Measurements from ENCODE around the gene LGALS3.

The LGALS3 gene

GRCh38 chr14:55131370-55132137 is 2.5 kb downstream of the LGALS3 start:
- DNase-seq (ENCODE audit: low spot score): peak; percentile 9

- DNase-seq (ENCODE audit: low spot score): no peak
Observed at GRCh38 chr14:55133416-55133815, 4.4 kb downstream of the LGALS3 start.

GRCh38 chr14:55136241-55136640 is 7.2 kb downstream of the LGALS3 start:
- no peak for DNase-seq (ENCODE audit: low spot score)

GRCh38 chr14:55136885-55137786 is 8.1 kb downstream of the LGALS3 start:
- DNase-seq (ENCODE audit: low spot score): no peak

GRCh38 chr14:55138091-55138490 is 9.0 kb downstream of the LGALS3 start:
- DNase-seq (ENCODE audit: low spot score): no peak

- no peak for DNase-seq (ENCODE audit: low spot score)
Observed at GRCh38 chr14:55139141-55139540, 10.1 kb downstream of the LGALS3 start.

GRCh38 chr14:55139696-55140509 is 10.9 kb downstream of the LGALS3 start:
- no peak for DNase-seq (ENCODE audit: low spot score)

GRCh38 chr14:55141825-55142224 is 12.8 kb downstream of the LGALS3 start:
- DNase-seq (ENCODE audit: low spot score): no peak

- DNase-seq (ENCODE audit: low spot score): no peak
Observed at GRCh38 chr14:55142466-55142865, 13.4 kb downstream of the LGALS3 start.

- no peak for DNase-seq (ENCODE audit: low spot score)
Observed at GRCh38 chr14:55146425-55146824, 17.4 kb downstream of the LGALS3 start.

GRCh38 chr14:55151601-55152000 is 22.5 kb downstream of the LGALS3 start:
- no peak for DNase-seq (ENCODE audit: low spot score)

- no peak for DNase-seq (ENCODE audit: low spot score)
Observed at GRCh38 chr14:55152052-55152753, 23.2 kb downstream of the LGALS3 start.

GRCh38 chr14:55153951-55154350 is 24.9 kb downstream of the LGALS3 start:
- no peak for DNase-seq (ENCODE audit: low spot score)

GRCh38 chr14:55157080-55157479 is 28.0 kb downstream of the LGALS3 start:
- DNase-seq (ENCODE audit: low spot score): no peak

GRCh38 chr14:55158412-55158811 is 29.4 kb downstream of the LGALS3 start:
- DNase-seq (ENCODE audit: low spot score): no peak

- DNase-seq (ENCODE audit: low spot score): peak; percentile 59
Observed at GRCh38 chr14:55160989-55161388, 31.9 kb downstream of the LGALS3 start.

- DNase-seq (ENCODE audit: low spot score): no peak
Observed at GRCh38 chr14:55170526-55170925, 41.5 kb downstream of the LGALS3 start.

- no peak for DNase-seq (ENCODE audit: low spot score)
Observed at GRCh38 chr14:55180006-55180405, 51.0 kb downstream of the LGALS3 start.

- DNase-seq (ENCODE audit: low spot score): peak; percentile 6
Observed at GRCh38 chr14:55180434-55180833, 51.4 kb downstream of the LGALS3 start.

GRCh38 chr14:55188686-55189295 is 59.7 kb downstream of the LGALS3 start:
- DNase-seq (ENCODE audit: low spot score): no peak

- DNase-seq (ENCODE audit: low spot score): no peak
Observed at GRCh38 chr14:55190906-55191202, 61.8 kb downstream of the LGALS3 start.

Measured in CD4-positive, alpha-beta T cell treated with Interleukin-15 for 4 hours (primary cell).